ENCODE results near the gene GALNT18. TPM values are rescaled to one million over a fixed set of nuclear protein-coding genes. Genes with fewer than 3 reads are reported as not detected.

The GALNT18 gene
- total RNA-seq, 4 donors from 2014 or later = 3.5 to 31.4 (median 11.1) TPM

GRCh38 chr11:11486002-11486401 is 135.8 kb downstream of the GALNT18 start:
- H3K9me3 ChIP-seq = no peaks in the 10 kb centered on the region
- H3K4me3 ChIP-seq = no peak overlapping the region
- no peak for DNase-seq
- no peak overlapping the region for H3K27ac ChIP-seq
- H3K4me1 ChIP-seq = no peaks in the 10 kb centered on the region
- no peaks in the 10 kb centered on the region for H3K36me3 ChIP-seq
- TF ChIP-seq POLR2A (IDR thresholded peaks at IDR 0.05) = no peak
- TF ChIP-seq CTCF (IDR thresholded peaks at IDR 0.05) = no peak
- H3K27me3 ChIP-seq = no peaks in the 10 kb centered on the region

- no peaks in the 10 kb centered on the region for H3K36me3 ChIP-seq
- H3K27ac ChIP-seq = no peak overlapping the region
- DNase-seq = no peak
- TF ChIP-seq POLR2A (IDR thresholded peaks at IDR 0.05) (no peak), CTCF (IDR thresholded peaks at IDR 0.05) (no peak)
- H3K4me1 ChIP-seq = no peaks in the 10 kb centered on the region
- H3K9me3 ChIP-seq = no peaks in the 10 kb centered on the region
- no peaks in the 10 kb centered on the region for H3K27me3 ChIP-seq
- H3K4me3 ChIP-seq = no peak overlapping the region
Measured at GRCh38 chr11:11483627-11484026, 138.2 kb downstream of the GALNT18 start.

- Histone ChIP-seq H3K4me3 (no peak overlapping the region), H3K4me1 (no peaks in the 10 kb centered on the region), H3K27me3 (no peaks in the 10 kb centered on the region), H3K27ac (no peak overlapping the region), H3K36me3 (no peaks in the 10 kb centered on the region), H3K9me3 (no peaks in the 10 kb centered on the region)
- no peak for DNase-seq
- TF ChIP-seq CTCF (IDR thresholded peaks at IDR 0.05) = no peak
- no peak for TF ChIP-seq POLR2A (IDR thresholded peaks at IDR 0.05)
Measured at GRCh38 chr11:11482730-11483129, 139.1 kb downstream of the GALNT18 start.

GRCh38 chr11:11481371-11481770 is 140.4 kb downstream of the GALNT18 start:
- H3K27ac ChIP-seq = no peak overlapping the region
- no peak for DNase-seq
- H3K9me3 ChIP-seq = no peaks in the 10 kb centered on the region
- H3K27me3 ChIP-seq = no peaks in the 10 kb centered on the region
- H3K4me1 ChIP-seq = no peaks in the 10 kb centered on the region
- no peaks in the 10 kb centered on the region for H3K36me3 ChIP-seq
- no peak for TF ChIP-seq POLR2A (IDR thresholded peaks at IDR 0.05)
- TF ChIP-seq CTCF (IDR thresholded peaks at IDR 0.05) = no peak
- H3K4me3 ChIP-seq = no peak overlapping the region

GRCh38 chr11:11480971-11481370 is 140.8 kb downstream of the GALNT18 start:
- Histone ChIP-seq H3K36me3 (no peaks in the 10 kb centered on the region), H3K4me3 (no peak overlapping the region), H3K27me3 (no peaks in the 10 kb centered on the region), H3K27ac (no peak overlapping the region), H3K9me3 (no peaks in the 10 kb centered on the region), H3K4me1 (no peaks in the 10 kb centered on the region)
- TF ChIP-seq POLR2A (IDR thresholded peaks at IDR 0.05) (no peak), CTCF (IDR thresholded peaks at IDR 0.05) (no peak)
- no peak for DNase-seq

- no peaks in the 10 kb centered on the region for H3K4me1 ChIP-seq
- H3K4me3 ChIP-seq = no peak overlapping the region
- H3K36me3 ChIP-seq = no peaks in the 10 kb centered on the region
- no peaks in the 10 kb centered on the region for H3K9me3 ChIP-seq
- DNase-seq = no peak
- H3K27ac ChIP-seq = no peak overlapping the region
- H3K27me3 ChIP-seq = no peaks in the 10 kb centered on the region
- TF ChIP-seq POLR2A (IDR thresholded peaks at IDR 0.05) = no peak
Measured at GRCh38 chr11:11478687-11479086, 143.1 kb downstream of the GALNT18 start.
